NCI-H345 treated with DMSO at 0.1 percent for 48 hours (cell line): ENCODE results near the gene TBX20.
"Not testable (repeated sequence)": the region's sequence is repeated elsewhere in the genome, so short reads cannot be mapped to it uniquely, and the experiment has no call there.

Source experiments
- DNase-seq: peaks from one replicate; lab custom pipeline; 2025; ENCODE audit not compliant: unreplicated experiment; lab: John Stamatoyannopoulos, UW

TBX20 gene

GRCh38 chr7:35172131-35172530, 81.8 kb downstream of the TBX20 start:
- DNase-seq: not testable (repeated sequence)

GRCh38 chr7:35167658-35168057, 86.2 kb downstream of the TBX20 start:
- not testable (repeated sequence) for DNase-seq

GRCh38 chr7:35167158-35167557, 86.7 kb downstream of the TBX20 start:
- not testable (repeated sequence) for DNase-seq

- DNase-seq: not testable (repeated sequence)
Observed at GRCh38 chr7:35161059-35161740, 92.7 kb downstream of the TBX20 start.
